WI38 (cell line): ENCODE data around the gene CCDC146.

Source experiments
- H3K4me3 ChIP-seq: 2 replicates; pipeline ENCODE4 v1.5.1; 2011; ENCODE audit warnings: low read depth, mild to moderate bottlenecking, control low read depth, low read length
- TF ChIP-seq, protein P1 (sequence below): IDR thresholded peaks from 2 replicates; pipeline ENCODE4 v1.5.1; 2012; ENCODE audit warnings: low read depth, mild to moderate bottlenecking, control low read depth, low read length

The CCDC146 gene

DNA sequence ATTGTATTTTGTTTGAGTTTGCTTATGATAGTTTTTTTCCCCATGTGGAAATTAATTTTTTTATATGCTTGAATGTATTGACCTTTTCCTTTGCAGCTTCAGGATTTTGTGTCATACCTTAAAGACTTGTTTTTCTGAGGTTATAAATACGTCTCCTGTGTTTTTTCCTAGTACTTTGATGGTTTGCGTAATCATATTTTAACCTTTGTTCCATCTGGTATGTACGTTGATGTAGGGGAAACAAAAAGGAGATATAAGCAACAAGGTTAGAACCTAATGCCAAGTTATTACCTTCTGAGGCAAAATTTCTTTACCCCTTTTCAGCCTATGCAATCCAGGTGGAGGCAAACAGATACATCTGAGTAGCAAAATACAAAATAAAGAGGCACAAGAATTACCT, 59.3 kb downstream of the CCDC146 start:
- TF ChIP-seq, protein P1, sequence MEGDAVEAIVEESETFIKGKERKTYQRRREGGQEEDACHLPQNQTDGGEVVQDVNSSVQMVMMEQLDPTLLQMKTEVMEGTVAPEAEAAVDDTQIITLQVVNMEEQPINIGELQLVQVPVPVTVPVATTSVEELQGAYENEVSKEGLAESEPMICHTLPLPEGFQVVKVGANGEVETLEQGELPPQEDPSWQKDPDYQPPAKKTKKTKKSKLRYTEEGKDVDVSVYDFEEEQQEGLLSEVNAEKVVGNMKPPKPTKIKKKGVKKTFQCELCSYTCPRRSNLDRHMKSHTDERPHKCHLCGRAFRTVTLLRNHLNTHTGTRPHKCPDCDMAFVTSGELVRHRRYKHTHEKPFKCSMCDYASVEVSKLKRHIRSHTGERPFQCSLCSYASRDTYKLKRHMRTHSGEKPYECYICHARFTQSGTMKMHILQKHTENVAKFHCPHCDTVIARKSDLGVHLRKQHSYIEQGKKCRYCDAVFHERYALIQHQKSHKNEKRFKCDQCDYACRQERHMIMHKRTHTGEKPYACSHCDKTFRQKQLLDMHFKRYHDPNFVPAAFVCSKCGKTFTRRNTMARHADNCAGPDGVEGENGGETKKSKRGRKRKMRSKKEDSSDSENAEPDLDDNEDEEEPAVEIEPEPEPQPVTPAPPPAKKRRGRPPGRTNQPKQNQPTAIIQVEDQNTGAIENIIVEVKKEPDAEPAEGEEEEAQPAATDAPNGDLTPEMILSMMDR = no peak
- H3K4me3 ChIP-seq = no peak overlapping the region

DNA sequence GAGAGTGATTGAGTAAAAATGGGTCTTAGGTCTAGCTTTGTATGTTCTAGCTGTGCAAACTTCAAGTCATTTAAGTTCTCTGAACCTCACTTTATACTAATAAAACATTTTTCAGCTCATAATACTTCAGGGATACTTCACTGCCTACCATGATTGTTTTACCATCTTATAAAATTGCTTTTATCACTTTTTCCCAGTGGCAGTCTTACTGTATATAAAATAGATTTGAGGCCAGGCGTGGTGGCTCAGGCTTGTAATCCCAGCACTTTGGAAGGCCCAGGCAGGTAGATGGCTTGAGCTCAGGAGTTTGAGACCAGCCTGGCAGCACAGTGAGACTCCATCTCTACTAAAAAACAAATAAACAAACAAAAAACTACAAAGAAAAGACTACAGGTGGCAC, 59.8 kb downstream of the CCDC146 start:
- TF ChIP-seq, protein P1 = no peak

GRCh38 chr7:77184463-77184862, 62.0 kb downstream of the CCDC146 start:
- no peak overlapping the region for H3K4me3 ChIP-seq

More for the DNA sequence above, 59.8 kb downstream of the CCDC146 start:
- H3K4me3 ChIP-seq = no peak overlapping the region

DNA sequence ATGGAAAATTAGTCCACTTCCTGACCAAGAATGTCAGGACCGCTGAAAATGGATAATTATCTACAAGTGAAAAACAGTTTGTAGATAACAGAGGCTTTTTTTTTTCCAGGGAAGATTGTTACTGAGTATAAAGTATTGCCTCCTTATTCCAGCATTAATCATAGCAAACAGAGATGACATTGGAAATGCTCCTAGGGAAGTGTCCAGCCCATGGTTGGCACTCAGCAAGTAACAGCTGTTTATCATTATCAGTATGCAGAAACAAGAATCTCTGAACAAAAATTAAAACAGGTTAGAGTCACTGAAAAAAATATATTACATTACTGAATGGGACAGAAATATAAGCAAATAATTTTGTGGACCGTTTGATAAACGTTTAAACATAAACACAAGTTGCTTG, 62.6 kb downstream of the CCDC146 start:
- TF ChIP-seq, protein P1 = no peak
- H3K4me3 ChIP-seq = no peak overlapping the region

More at GRCh38 chr7:77184463-77184862, 62.0 kb downstream of the CCDC146 start:
- TF ChIP-seq, protein P1 = no peak

DNA sequence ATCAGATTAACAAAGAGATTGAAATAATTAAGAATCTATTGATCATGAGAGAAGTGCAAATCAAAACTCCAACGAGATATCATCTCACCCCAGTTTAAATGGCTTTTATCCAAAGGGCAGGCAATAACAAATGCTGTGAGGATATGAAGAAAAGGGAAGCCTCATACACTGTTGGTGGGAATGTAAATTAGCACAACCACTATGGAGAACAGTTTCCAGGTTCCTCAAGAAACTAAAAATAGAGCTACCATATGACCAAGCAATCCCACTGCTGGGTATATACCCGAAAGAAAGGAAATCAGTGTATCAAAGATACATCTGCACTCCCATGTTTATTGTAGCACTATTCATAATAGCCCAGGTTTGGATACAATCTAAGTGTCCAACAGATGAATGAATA, 63.5 kb downstream of the CCDC146 start:
- H3K4me3 ChIP-seq = no peak overlapping the region
- TF ChIP-seq, protein P1 = no peak

DNA sequence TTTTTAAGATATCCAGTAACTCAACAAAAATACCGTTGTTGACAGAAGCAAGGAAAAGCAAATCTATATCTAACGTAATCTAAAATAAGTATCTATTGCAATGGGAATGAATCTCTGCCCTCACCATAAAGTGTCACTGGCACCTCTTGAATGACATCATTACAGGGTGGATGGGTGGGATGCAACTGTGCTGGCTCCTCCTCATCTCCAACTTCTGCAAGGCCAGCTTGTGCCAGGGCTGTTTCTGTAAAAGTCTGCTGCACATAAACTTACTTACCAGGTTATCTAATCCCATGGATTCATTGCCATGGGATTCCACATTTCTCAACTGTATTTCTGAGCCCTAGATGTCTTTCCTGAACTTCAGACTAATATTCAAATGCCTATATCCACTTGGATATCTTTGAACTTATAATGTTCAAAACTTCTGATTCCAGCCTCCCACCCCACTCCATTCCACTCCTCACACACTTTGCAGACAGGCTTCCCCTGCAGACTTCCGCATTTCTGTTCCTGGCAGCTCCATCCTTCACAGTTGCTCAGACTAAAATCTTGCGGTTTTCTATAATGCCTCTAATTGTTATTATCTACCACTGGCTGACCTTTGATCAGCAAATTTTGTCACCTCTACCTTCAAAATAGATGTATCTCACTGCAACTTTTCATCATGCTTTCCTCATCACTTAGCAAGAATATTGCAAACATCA, 66.5 kb downstream of the CCDC146 start:
- H3K4me3 ChIP-seq = no peak overlapping the region
- TF ChIP-seq, protein P1 = no peak

- TF ChIP-seq, protein P1 = no peak
Observed at GRCh38 chr7:77197141-77197540, 74.7 kb downstream of the CCDC146 start.

More at GRCh38 chr7:77197141-77197540, 74.7 kb downstream of the CCDC146 start:
- peak overlapping the region; percentile 37 for H3K4me3 ChIP-seq
